HG02623 (cell line): ENCODE measurements around the gene NEUROD1.
A peak's percentile ranks its signal among the peaks of the same experiment; 100 is the strongest.
"Not testable (repeated sequence)": the region's sequence is repeated elsewhere in the genome, so short reads cannot be mapped to it uniquely, and the experiment has no call there.

Experiments
- ATAC-seq: cut with Tn5 transposase; IDR thresholded peaks from one replicate; pipeline ENCODE4 v1.9.1; 2021; ENCODE audit warnings: moderate library complexity; ENCODE audit not compliant: unreplicated experiment

Gene NEUROD1

GRCh38 chr2:181680055-181680936 lies at the start of gene NEUROD1:
NEUROD1 (minus strand) TSS chr2:181680517; CDS start chr2:181678860, 1,657 bp downstream.
- ATAC-seq, result no peak

GRCh38 chr2:181725476-181725875 lies 45.2 kb upstream of the NEUROD1 start:
- no peak for ATAC-seq

- no peak for ATAC-seq
Observed at GRCh38 chr2:181724662-181725061, 44.3 kb upstream of the NEUROD1 start.

GRCh38 chr2:181723731-181724130 lies 43.4 kb upstream of the NEUROD1 start:
- no peak for ATAC-seq

- ATAC-seq, result peak; percentile 77
Observed at GRCh38 chr2:181715033-181715630, 34.8 kb upstream of the NEUROD1 start.

GRCh38 chr2:181711051-181711450 lies 30.7 kb upstream of the NEUROD1 start:
- ATAC-seq, result not testable (repeated sequence)

GRCh38 chr2:181702519-181702918 lies 22.2 kb upstream of the NEUROD1 start:
- not testable (repeated sequence) for ATAC-seq

GRCh38 chr2:181698223-181698622 lies 17.9 kb upstream of the NEUROD1 start:
- ATAC-seq, result no peak

- no peak for ATAC-seq
Observed at GRCh38 chr2:181697571-181697970, 17.3 kb upstream of the NEUROD1 start.

- ATAC-seq, result no peak
Observed at GRCh38 chr2:181697126-181697525, 16.8 kb upstream of the NEUROD1 start.

- no peak for ATAC-seq
Observed at GRCh38 chr2:181694271-181694670, 14.0 kb upstream of the NEUROD1 start.

GRCh38 chr2:181690860-181691259 lies 10.5 kb upstream of the NEUROD1 start:
- ATAC-seq, result no peak

GRCh38 chr2:181686576-181687185 lies 6.4 kb upstream of the NEUROD1 start:
- ATAC-seq, result no peak

GRCh38 chr2:181685150-181685688 lies 4.9 kb upstream of the NEUROD1 start:
- ATAC-seq, result no peak

- no peak for ATAC-seq
Observed at GRCh38 chr2:181684454-181685149, 4.3 kb upstream of the NEUROD1 start.

GRCh38 chr2:181683518-181684453 lies 3.5 kb upstream of the NEUROD1 start:
- ATAC-seq, result no peak

- no peak for ATAC-seq
Observed at GRCh38 chr2:181682795-181683517, 2.6 kb upstream of the NEUROD1 start.

- no peak for ATAC-seq
Observed at GRCh38 chr2:181682026-181682789, 1.9 kb upstream of the NEUROD1 start.
